GM18502 (cell line): Measurements from ENCODE around the gene UQCC2.
A peak's percentile ranks its signal among the peaks of the same experiment; 100 is the strongest.

Experiments used
- ATAC-seq: cut with Tn5 transposase; IDR thresholded peaks from one replicate; pipeline ENCODE4 v1.9.1; 2021; ENCODE audit warnings: mild to moderate bottlenecking; ENCODE audit not compliant: unreplicated experiment, poor library complexity

The UQCC2 gene

DNA sequence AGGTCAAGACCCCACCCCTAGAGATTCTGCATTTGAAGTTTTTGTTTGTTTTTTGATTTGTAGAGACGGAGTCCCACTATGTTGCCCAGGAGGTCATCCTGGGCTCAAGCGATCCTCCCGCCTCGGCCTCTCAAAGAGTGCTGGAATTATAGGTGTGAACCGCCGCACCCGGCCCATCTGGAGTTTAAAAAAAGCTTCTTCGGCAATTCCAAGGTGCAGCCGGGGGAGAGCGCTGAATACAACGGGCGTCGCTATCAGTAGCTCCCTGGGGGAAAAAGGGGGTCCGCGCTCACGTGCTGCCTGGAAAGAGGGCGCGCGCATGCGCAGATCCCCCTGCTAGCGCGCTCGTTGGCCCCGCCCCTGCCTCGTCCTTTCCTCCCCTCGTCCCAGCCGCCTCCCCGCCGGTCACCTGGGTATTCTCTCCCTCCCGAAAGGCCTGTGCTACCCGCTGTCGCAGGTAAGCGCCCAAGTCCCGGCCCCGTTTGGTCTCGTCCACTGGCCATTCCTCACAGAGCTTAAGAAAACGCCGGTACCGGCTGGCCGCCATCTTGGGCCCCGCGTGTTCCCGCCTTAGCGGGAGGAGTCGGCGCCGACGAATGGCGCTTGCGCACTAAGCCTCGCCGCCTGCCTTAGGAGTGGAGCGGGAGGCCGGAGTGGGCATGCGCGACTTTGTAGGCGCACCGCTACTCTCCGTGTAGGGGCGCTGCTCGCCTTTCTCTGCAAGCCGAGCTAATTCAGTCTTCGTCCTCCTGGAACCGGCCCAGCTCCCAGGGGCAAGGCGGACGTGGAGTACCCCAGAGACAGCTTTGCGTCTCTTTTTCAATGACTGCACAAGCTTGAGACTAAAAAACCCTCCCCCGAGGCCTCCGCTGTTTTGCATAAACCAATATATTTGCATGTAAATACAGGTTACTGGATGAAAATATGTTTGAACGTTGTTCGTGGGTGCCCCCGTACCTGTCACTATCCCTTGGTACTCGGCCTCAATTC lies at the start of gene UQCC2:
Gene UQCC2, minus strand, starts transcription at position 561 of the 990 bp plus-strand sequence. Its CDS starts 14 bp downstream, at position 547.
- peak; percentile 85 for ATAC-seq

DNA sequence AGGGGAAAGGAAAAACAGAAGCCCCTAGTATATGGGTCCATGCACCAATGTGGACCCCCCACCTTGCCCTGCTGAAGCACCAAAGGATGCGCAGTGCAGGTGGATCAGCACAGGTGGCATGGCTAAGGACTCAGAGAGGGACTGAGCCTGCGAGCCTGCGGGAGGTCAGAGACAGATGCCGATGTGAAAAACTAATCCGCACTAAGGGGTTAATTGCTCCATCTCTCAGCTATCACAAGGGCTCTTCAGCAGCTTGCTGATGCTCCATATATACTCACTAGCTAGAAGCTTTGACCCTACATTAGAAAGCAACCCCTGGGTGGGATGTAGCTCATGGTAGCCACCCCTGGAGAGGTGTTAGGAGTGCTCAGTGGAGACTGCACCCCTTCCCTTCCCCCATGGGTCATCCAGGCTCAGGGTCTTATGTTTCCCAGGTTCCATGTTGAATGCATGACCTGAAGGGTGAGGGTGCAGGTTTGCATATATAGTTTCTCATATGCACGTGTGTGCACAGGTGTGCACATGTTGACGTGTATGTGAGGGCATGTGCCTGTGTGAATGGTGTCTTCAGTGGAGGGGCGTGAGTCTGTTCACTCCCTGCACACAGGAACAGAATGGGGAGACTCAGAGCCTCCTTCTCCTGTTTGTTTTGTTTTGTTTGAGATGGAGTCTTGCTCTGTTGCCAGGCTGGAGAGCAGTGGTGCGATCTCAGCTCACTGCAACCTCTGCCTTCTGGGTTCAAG lies 48.6 kb upstream of the UQCC2 start:
- no peak for ATAC-seq

DNA sequence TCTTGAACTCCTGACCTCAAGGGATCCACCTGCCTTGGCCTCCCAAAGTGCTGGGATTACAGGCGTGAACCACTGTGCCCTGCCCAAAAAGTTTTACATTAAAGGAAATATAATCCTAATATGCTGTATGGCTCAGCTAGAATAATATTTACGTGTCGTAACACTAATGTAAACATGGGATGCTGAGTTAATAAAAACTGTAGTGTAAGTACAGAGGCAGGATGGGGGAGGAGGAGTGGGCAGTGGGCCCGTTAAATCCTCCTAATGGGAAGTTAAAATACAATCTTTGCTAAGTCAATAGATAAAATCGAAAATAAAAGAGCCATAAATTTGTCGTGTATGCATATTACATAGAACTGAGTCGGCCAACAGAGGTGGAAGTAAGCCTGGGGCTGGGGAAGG lies 47.3 kb upstream of the UQCC2 start:
- ATAC-seq, result no peak

DNA sequence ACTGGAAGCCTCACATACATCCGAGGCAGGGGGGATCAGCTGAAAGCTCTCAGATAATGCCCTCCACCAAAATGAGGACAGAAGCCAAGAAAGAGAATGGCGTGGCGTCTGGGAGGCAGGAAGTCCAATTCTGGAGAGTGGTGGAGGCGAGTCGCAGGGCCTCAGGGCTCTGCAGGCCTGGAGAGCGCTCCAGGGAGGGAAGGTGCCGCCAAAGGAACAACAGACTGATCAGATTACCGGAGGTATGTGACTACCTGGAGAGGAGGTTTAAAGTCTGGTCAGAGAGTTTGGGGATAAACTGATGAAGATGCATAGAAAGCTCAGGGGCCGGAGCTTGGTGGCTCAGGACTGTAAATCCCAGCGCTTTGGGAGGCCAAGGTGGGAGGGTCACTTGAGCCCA lies 46.4 kb upstream of the UQCC2 start:
- ATAC-seq, result no peak

DNA sequence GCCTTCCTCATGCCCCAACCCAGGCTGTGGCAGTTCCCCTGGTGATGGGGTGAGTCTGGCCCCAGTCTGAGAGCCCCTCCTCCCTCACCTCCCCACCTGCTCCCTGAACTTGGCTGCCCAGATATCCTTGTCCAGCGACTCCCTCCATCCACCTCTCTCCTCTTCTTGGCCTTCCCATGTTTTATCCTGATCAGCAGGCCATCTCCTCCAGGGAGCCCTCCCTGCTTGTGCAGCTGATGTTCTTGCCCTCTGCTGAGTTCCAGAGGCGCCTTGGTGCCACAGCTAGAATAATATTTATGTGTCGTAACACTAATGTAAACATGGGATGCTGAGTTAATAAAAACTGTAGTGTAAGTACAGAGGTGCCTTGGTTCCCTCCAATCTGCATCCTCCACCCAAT lies 45.6 kb upstream of the UQCC2 start:
- ATAC-seq, result no peak

DNA sequence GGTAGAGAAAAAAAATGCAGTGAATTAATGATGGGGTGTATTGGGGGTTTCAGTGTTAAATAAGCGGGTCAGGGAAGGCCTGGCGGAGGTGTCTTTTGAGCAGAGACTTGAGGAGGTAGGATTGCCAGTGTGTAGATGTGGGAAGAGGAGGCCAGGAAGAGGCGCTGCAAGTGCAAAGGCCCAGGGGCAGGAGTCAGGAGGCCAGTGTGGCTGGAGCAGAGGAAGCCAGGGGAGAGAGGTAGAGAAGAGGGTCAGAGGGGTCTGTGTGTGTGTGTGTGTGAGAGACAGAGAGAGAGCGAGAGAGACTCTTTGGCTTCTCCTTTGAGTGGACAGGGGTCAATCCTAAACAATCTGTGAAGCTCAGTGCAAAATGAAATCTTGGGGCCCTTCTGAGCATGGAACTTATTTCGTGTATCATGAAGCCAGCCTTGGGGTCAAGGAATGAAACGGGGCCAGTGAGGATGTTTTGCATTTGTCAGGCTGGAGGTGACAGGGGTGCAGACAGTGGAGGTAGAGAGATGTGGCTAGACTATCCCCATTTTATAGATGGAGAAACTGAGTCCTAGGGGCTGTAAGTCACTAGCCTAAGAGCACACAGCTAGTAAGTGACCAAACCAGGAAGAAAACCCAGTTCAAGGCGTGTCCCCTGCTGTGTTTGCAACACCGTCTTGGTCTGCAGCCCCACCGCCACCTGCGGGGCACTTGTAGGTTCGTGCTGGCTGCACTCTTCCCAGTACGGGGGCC lies 44.9 kb upstream of the UQCC2 start:
- no peak for ATAC-seq

DNA sequence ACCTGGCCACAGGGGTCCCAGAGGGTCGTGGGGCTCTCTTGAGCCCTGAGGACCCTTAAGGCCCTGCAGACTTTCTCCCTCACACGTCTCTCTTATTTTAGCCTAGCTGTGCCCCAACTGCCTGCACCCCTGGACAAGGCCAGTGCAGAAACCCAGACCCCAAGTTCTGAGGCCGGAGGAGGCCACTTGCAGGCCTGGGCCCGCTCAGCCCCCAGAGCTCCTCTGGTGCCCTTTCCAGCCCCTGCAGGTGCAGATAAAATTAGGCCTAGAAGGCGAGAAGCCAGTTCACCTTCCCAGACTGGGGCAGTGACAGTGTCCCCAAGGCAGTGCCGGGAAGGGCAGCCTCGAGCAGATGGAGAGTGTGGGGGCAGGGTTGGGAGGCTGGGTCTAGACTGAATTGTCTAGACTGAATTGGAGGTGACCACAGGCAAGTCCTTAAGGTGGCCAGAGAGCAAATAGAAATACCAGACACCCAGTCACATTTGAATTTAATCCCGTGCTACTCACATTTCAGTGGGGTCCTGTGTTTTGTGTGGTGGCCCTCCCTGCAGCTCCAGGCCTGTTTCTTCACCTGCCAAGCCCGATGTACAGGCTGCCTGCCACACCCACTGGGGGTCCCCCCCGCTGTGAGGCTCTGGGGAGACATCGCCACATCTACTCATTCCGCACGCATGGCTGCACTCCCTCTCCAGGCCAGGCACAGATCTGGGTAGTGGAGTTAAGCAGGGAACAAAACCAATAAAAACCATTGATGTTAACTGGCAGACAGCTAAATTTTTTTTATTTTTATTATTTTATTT lies 43.8 kb upstream of the UQCC2 start:
- ATAC-seq, result no peak

DNA sequence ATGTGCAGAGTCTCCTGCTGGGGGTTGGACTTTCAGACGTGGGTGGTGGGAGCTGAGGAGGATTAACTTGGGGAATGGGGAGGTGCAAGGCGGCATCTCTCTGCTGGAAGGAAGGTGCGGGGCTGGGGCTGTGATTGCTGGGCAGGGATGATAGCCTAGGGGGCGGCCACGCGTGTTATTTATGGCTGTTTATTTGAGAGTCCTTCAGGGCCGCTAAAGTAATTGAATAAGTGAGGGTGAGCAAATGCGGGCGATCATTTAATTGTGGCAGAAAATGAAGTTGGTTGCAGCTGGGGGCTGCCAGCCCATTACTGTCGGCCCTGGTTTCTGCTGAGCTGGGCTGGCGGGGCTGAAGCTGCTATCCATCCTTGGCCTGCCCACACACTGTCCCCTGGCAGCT lies 42.7 kb upstream of the UQCC2 start:
- no peak for ATAC-seq

DNA sequence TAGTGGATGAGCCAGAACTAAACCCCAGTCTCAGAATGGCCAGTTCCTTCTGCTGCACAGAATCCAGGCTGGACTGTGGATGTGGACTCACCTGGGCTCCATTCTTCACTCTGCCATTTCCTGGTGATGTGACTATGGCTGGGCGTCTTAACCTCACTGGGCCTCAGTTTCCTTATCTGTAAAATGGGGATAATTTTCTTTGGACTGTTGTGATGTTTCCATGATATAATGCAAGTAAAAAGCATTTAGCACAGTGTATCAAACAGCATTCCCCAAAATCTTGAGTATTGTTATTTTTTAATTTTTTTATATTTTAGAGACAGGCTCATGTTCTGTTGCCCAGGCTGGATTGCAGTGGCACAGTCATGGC lies 41.1 kb upstream of the UQCC2 start:
- no peak for ATAC-seq

DNA sequence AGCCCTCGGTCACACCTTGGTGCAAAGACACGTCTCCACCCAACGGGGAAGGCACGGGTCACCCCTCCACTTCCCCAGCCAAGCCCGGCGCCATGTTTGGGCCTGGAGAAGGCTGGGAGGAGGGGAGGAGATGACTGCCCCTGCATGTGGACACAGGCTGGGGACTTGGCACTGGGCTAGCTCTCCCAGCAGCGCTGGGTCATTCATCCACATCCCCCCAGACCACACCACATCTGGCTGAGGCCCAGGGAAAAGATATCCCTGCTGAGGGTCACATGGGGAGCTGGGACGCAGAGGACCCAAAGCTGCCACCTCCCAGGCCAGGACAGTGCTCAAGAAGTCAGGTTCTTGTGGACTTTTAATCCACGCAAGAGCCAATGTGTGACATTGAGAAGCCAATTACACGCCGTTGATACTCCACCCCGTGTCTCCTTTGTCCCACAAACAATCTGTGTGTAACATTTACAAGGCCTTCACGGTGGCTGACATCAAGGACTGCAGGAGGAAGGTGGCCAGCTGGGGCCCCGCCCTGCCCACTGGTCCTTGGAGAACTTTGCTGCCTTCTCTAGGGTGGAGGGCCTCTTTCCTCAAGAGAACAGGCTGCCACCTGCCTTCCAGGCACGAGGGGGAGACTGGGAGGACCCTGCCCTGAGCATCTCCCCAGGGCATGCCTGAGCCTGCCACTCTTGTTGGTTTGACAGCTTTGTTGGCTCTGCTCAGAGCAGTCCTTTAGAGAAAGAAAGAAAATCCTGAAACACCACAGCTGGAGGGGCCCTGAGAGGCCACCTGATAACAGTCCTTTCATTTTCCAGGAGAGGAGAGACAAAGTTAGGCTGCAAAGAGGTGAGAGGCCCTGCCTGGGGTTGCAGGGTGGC lies 40.5 kb upstream of the UQCC2 start:
- no peak for ATAC-seq

DNA sequence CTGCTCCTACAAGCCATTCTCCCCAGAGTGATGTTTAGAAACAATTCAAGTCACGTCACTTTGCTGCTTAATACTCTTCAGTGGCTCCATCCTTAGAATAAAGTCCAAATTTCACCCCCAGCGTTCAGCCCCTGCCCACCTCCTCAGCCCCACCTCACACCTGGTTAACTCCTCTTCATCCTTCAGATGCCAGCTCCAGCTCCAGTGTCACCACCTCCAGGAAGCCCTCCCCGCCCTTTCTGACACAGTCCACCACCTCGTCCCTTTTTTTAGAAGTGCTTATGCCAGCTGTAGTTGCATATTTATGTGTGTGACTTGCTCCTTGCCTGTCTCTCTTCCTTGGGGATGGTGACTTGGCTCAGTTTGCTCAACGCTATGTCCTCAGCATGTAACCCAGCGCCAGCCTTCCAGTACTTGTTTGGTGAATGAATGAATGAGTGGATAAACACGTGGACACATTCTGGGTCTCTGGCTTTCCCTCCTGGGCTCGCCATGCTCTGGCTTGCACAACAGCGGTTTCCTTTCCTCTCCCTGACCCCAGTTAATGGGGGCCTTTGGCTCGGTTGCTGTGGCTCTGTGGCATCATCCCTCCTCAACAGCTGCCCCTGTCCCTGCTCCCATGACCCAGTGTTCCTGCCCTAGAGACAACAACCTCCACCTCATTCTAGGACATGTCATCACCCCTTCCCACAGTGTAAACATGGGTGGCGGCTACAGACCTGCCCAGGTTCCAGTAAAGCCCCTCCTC lies 38.9 kb upstream of the UQCC2 start:
- no peak for ATAC-seq

DNA sequence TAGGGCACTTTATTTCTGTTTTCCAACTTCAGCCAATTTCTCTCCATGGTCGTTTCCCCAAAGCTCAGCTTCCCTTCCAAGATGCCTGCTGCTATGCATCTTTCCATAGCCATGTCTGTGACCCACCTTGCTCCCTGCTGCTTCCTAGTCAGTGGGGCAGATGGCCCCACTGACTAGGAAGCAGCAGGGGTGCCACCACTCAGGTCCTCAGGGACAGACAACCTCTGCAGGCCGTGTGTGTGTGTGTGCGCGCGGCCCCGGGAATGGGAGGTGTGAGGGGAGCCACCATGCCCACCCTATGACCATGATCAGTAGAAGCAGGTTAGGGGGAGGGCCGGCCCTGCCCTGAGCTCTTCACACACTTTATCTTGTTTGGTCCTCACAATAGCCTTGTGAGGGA lies 37.9 kb upstream of the UQCC2 start:
- no peak for ATAC-seq

DNA sequence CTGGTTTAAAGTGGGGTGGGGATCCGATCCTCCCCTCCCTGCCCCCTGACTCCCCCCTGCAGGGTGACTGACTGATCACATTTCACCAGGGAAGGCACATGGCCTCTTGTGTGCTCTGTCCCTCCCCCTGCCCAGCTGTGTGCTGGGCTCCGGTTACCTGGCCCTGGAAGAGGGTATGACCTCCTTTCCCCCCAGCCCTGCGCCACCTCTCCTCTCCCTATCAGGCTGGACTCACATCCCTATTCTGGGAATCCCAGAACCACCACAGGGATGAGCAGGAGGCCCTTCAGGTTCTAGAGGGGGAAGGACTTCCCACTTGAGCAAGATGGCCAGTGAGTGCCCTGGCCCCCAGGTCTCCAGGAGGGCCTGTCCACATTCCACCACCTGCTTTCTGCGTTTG lies 37.3 kb upstream of the UQCC2 start:
- no peak for ATAC-seq

DNA sequence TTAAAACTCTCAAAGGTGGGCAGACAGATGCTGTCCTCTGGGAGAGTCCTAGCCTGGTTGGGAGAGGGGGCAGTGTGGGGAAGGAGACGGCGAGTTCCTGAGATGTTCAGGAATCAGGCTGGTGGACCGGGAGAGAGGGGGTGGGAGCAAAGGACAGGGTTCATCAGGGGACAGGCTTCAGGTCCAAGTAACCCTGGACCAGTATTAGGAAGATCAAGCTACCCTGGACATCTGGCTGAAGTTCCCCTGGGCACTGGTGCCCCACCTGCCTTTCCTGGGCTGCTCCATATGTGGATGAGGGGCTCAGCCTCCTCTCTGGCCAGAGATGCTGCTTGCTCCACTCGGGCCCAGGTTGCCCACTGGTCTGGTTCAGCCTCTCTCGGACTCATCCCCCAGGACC lies 36.3 kb upstream of the UQCC2 start:
- no peak for ATAC-seq

DNA sequence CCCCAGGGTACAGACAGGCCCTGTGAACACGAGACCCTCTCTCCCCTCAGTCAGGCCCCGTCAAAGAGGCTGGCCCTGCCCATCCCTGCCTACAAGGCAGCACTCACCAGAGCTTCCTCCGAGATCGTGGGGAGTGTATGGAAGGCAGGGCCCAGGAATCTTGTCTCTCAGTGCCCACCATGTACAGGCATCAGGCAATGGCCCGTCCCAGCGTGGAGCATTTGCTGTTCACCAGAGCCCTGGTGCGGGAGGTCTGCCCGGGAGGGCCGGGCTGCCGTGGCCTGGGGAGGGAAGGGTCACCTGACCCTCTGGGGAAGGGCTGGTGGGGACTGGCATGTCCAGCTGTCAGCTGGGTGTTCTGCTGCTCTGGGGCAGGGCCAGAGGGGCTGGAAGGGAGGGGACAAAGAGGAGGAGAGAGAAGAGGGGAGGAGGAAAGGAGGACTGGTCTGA lies 35.2 kb upstream of the UQCC2 start, which contains the start of gene IP6K3:
Gene IP6K3, minus strand, starts transcription at position 255 of the 450 bp plus-strand sequence. CDS start 11,429 bp downstream, outside the sequence.
- no peak for ATAC-seq

DNA sequence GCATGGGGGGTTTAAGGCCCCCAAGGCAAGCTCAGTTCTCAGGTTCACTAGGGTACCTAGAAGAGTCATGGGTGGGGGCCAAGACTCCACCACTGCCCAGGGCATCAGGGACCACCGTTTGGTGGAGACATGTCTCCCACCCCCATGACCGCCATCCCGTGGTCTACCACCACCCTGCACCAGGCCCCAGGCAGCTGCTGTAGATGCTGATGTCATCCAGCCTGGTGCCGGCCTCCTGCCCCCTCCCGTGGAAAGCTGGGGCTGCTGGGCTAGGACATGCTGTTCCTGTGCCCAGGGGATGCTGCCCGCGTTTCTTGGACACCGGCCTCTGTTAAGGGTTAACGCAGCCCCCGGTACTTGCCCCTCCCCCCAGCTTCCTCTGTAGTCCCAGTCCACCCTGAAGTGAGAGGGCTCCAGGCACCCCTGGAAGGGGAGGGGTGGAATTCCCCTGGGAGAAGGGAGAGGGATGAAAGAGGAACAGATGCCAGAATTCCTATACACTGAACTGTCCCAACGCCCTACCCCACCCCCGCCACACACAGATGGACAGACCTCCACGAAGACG lies 34.6 kb upstream of the UQCC2 start:
- no peak for ATAC-seq

DNA sequence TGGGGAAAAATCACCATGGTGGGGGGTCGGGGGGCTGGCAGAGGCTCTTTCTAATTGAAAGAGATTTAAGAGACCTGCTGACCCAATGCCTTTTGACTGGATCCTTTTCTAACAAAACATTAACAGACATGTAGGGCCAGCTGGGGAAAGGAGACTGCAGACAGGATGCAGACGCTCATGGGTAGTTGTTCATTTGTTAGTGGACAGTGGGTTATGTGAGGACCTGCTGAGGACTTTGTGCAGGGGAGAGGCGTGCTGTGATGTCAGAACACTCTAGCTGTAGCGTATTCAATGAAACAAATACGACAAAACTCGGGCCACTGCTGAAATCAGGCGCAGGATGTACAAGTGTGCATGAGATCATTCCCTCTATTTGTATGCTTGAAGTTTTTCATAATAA lies 34.0 kb upstream of the UQCC2 start:
- ATAC-seq, result no peak
